Measurements from ENCODE around the gene KRTAP9-2. TPM values are rescaled to one million over a fixed set of nuclear protein-coding genes. Genes with fewer than 3 reads are reported as not detected.
"Not testable (repeated sequence)": the region's sequence is repeated elsewhere in the genome, so short reads cannot be mapped to it uniquely, and the experiment has no call there.

Gene KRTAP9-2, protein sequence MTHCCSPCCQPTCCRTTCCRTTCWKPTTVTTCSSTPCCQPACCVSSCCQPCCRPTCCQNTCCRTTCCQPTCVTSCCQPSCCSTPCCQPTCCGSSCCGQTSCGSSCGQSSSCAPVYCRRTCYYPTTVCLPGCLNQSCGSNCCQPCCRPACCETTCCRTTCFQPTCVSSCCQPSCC
- not detected in 2 replicates for polyA plus RNA-seq (2011; rRNA removed)
- polyA plus RNA-seq (2012; cell fraction: cytosol; rRNA removed): not detected in 2 replicates
- not detected in 2 replicates for polyA plus RNA-seq (2012; cell fraction: nucleus; rRNA removed)
- polyA plus RNA-seq (2017; fragmentation: RNase III; extraction: RNeasy Plus Mini Kit Qiagen cat#74134 plus additional on column Dnase treatment): not detected in 3 replicates
- not detected in 2 replicates for polyA minus RNA-seq (2011; rRNA and poly(A)+ RNA removed)

DNA sequence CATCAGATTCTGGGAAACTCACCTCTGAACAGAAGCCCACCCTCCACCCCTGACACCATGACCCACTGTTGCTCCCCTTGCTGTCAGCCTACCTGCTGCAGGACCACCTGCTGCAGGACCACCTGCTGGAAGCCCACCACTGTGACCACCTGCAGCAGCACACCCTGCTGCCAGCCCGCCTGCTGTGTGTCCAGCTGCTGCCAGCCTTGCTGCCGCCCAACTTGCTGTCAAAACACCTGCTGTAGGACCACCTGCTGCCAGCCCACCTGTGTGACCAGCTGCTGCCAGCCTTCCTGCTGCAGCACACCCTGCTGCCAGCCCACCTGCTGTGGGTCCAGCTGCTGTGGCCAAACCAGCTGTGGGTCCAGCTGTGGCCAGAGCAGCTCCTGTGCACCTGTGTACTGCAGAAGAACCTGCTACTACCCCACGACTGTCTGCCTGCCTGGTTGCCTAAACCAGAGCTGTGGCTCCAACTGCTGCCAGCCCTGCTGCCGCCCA lies at the start of gene KRTAP9-2:
KRTAP9-2 (plus strand) TSS at position 51 of the 498 bp plus-strand sequence; CDS start at position 58, 7 bp downstream.
- ATAC-seq; H3K27ac ChIP-seq; H3K4me1 ChIP-seq; DNase-seq (ENCODE audit: low read depth in 1 of 2, low spot score in 1 of 2); FAIRE-seq; POLR2A ChIA-PET; H3K4me2 ChIP-seq; H3K4me3 ChIP-seq; H3K9me3 ChIP-seq; CTCF ChIA-PET: not testable (repeated sequence)
- WGBS (ENCODE audit: missing lambda C conversion rate): 48% methylated on average over 3 of the region's 4 CpGs

DNA sequence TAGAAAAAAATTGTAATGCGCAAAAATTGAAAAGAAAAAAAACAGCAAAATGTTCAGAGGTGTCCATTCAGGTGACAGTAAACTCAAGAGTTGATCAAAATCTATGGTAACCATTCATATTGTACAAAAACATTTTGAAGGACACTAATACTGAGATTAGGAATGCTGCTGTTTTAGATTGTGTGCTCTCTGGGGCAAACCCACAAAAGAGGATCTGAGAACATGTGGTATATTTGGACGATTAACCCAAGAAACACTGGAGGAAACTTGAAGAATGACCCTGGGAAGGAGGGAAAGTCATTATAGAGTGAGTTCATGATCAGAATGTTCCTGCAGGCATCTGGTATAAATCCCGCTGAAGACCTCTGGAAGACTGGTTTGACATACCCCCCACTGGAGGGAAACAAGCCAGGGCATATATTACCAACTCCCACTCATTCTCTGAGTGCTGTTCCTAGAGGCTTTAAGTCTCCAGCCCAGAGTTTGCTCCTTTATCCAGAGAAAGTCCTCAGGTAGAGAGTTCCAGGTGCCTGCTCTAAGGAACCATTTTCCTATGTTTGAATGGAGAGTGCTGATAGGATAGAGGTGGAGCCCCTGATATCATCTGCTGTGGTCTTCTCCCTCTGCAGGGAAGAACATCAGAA lies 49.6 kb upstream of the KRTAP9-2 start:
- DNase-seq (ENCODE audit: low read depth in 1 of 2, low spot score in 1 of 2) (no peak), ATAC-seq (no peak), FAIRE-seq (no peak)
- no peak overlapping the region for H3K27ac ChIP-seq
- no peaks in the 10 kb centered on the region for H3K9me3 ChIP-seq
- no peak overlapping the region for H3K4me3 ChIP-seq
- no peak overlapping the region for H3K4me2 ChIP-seq
- H3K4me1 ChIP-seq: no peaks in the 10 kb centered on the region
- TF ChIP-seq, protein P1, sequence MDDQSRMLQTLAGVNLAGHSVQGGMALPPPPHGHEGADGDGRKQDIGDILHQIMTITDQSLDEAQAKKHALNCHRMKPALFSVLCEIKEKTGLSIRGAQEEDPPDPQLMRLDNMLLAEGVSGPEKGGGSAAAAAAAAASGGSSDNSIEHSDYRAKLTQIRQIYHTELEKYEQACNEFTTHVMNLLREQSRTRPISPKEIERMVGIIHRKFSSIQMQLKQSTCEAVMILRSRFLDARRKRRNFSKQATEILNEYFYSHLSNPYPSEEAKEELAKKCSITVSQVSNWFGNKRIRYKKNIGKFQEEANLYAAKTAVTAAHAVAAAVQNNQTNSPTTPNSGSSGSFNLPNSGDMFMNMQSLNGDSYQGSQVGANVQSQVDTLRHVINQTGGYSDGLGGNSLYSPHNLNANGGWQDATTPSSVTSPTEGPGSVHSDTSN (IDR thresholded peaks at IDR 0.05): no peak
- TF ChIP-seq TFCP2L1 (CRISPR knock-in tag; IDR thresholded peaks at IDR 0.05): no peak
- no peak for TF ChIP-seq EHF (CRISPR knock-in tag; IDR thresholded peaks at IDR 0.05)
- no peak for TF ChIP-seq HEYL (CRISPR knock-in tag; IDR thresholded peaks at IDR 0.05)
- no peak for TF ChIP-seq ZC3H11A (IDR thresholded peaks at IDR 0.05)
- TF ChIP-seq, protein P2, sequence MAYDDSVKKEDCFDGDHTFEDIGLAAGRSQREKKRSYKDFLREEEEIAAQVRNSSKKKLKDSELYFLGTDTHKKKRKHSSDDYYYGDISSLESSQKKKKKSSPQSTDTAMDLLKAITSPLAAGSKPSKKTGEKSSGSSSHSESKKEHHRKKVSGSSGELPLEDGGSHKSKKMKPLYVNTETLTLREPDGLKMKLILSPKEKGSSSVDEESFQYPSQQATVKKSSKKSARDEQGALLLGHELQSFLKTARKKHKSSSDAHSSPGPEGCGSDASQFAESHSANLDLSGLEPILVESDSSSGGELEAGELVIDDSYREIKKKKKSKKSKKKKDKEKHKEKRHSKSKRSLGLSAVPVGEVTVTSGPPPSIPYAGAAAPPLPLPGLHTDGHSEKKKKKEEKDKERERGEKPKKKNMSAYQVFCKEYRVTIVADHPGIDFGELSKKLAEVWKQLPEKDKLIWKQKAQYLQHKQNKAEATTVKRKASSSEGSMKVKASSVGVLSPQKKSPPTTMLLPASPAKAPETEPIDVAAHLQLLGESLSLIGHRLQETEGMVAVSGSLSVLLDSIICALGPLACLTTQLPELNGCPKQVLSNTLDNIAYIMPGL (CRISPR knock-in tag; IDR thresholded peaks at IDR 0.05; ENCODE audit: borderline replicate concordance): no peak
- no peak for TF ChIP-seq CEBPB (IDR thresholded peaks at IDR 0.05)
- no peak for TF ChIP-seq NR3C1 (IDR thresholded peaks at IDR 0.05)
- TF ChIP-seq, protein P3, sequence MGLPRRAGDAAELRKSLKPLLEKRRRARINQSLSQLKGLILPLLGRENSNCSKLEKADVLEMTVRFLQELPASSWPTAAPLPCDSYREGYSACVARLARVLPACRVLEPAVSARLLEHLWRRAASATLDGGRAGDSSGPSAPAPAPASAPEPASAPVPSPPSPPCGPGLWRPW (IDR thresholded peaks at IDR 0.05): no peak
- no peak for TF ChIP-seq KDM1A (IDR thresholded peaks at IDR 0.05; ENCODE audit: low read depth)
- TF ChIP-seq KDM5A (IDR thresholded peaks at IDR 0.05): no peak
- TF ChIP-seq NPAS2 (CRISPR knock-in tag; IDR thresholded peaks at IDR 0.05; ENCODE audit: borderline replicate concordance): no peak
- TF ChIP-seq, protein P4, sequence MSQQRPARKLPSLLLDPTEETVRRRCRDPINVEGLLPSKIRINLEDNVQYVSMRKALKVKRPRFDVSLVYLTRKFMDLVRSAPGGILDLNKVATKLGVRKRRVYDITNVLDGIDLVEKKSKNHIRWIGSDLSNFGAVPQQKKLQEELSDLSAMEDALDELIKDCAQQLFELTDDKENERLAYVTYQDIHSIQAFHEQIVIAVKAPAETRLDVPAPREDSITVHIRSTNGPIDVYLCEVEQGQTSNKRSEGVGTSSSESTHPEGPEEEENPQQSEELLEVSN (IDR thresholded peaks at IDR 0.05; ENCODE audit: borderline replicate concordance, low read depth): no peak
- TF ChIP-seq RARB (CRISPR knock-in tag; IDR thresholded peaks at IDR 0.05): no peak
- TF ChIP-seq, protein P5, sequence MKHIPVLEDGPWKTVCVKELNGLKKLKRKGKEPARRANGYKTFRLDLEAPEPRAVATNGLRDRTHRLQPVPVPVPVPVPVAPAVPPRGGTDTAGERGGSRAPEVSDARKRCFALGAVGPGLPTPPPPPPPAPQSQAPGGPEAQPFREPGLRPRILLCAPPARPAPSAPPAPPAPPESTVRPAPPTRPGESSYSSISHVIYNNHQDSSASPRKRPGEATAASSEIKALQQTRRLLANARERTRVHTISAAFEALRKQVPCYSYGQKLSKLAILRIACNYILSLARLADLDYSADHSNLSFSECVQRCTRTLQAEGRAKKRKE (CRISPR knock-in tag; IDR thresholded peaks at IDR 0.05; ENCODE audit: low read depth): no peak
- WGBS (ENCODE audit: missing lambda C conversion rate): 76% methylated on average over 3 of the region's 3 CpGs
- ChIA-PET CTCF (interaction anchor here (0.6 to 2.4 kb wide), 3 partner anchors 145 to 647 kb away, joined by 3 to 6 read pairs (median 4); no protein-coding TSS in a partner anchor), POLR2A (no interaction called here)
